Gastrocnemius medialis (tissue), 4 donors: ENCODE measurements around the gene SGPL1. TPM values are rescaled to one million over a fixed set of nuclear protein-coding genes. Genes with fewer than 3 reads are reported as not detected.
"Not testable (repeated sequence)": the region's sequence is repeated elsewhere in the genome, so short reads cannot be mapped to it uniquely, and the experiment has no call there.

Source experiments
- ATAC-seq, 2 donors: fragments of 150-250 bp; one replicate each; pipeline ENCODE4 v1.9.1; 2016
- DNase-seq, 2 donors: peaks; one replicate each; pipeline ENCODE4 v3.0.0-alpha.2; 2019
- H3K27ac ChIP-seq, 4 donors: fragments of 200-600 bp; sonication (generic); 1 replicate in 1 of 4; 2 replicates in 3 of 4; pipeline ENCODE4 v1.5.1; 2016 to 2018; ENCODE audit warnings: mild to moderate bottlenecking in 2 of 4, moderate library complexity in 1 of 4
- H3K27me3 ChIP-seq, 3 donors: fragments of 200-600 bp; sonication (generic) in 2 of 3; 1 replicate in 1 of 3; 2 replicates in 2 of 3; pipeline versions ENCODE4 v1.5.1 to v1.6.0; 2016 to 2019; ENCODE audit warnings: mild to moderate bottlenecking in 1 of 3, moderate library complexity in 1 of 3
- H3K36me3 ChIP-seq, 2 donors: fragments of 200-600 bp; sonication (generic) in 1 of 2; one replicate each; pipeline ENCODE4 v1.5.1; 2017 to 2018
- H3K4me1 ChIP-seq, 2 donors: fragments of 200-600 bp; sonication (generic) in 1 of 2; one replicate each; pipeline ENCODE4 v1.5.1; 2016 to 2017; ENCODE audit warnings: mild to moderate bottlenecking in 2 of 2
- H3K4me3 ChIP-seq, 4 donors: fragments of 200-600 bp; sonication (generic) in 3 of 4; 1 replicate in 1 of 4; 2 replicates in 3 of 4; pipeline ENCODE4 v1.5.1; 2016 to 2019; ENCODE audit warnings: mild to moderate bottlenecking in 2 of 4
- H3K9me3 ChIP-seq, 3 donors: fragments of 200-600 bp; sonication (generic) in 2 of 3; 1 replicate in 1 of 3; 2 replicates in 2 of 3; pipeline ENCODE4 v1.5.1; 2016 to 2019
- CTCF ChIP-seq, 5 experiments: fragments of 450-650 bp in 3 of 5; fragments of 200-600 bp in 2 of 5; sonication (generic) in 2 of 5; IDR thresholded peaks in 4 of 5; conservative IDR thresholded peaks in 1 of 5; 1 replicate in 4 of 5; 2 replicates in 1 of 5; pipeline ENCODE4 v1.5.1; 2016 to 2019; ENCODE audit warnings: antibody characterized with exemption in 5 of 5, mild to moderate bottlenecking in 3 of 5, moderate library complexity in 3 of 5
- POLR2A ChIP-seq, 2 donors: fragments of 450-650 bp; IDR thresholded peaks; one replicate each; pipeline ENCODE4 v1.6.1; 2017; ENCODE audit warnings: antibody characterized with exemption in 2 of 2, mild to moderate bottlenecking in 2 of 2, moderate library complexity in 2 of 2
- in situ Hi-C, 4 donors: fragments of 200-750 bp; cut with MboI; loops; one replicate each; pipeline versions ENCODE4 v1.15.0 to v1.8.0; 2017; ENCODE audit warnings: low sequenced_read_pairs in 4 of 4
- intact Hi-C: fragments of 100-400 bp; cut with DNase I; formaldehyde crosslinking; loops from one replicate; pipeline ENCODE4 v1.15.1; 2023; ENCODE audit warnings: low total_unique reads
- total RNA-seq, 4 donors: library from RNA; depleted of rRNA; stranded (reverse); fragments of >200 nt; gene quantifications; one replicate each; pipeline versions ENCODE4 v1.1.0 to v1.2.3, GENCODE V29; 2016

SGPL1 gene
- total RNA-seq, 4 donors from 2014 or later = 6.5 to 17.1 (median 11.3) TPM

GRCh38 chr10:70856454-70856853, 40.7 kb downstream of the SGPL1 start:
- H3K27ac ChIP-seq = no peak overlapping the region
- intact Hi-C loops (no loop called here), in situ Hi-C loops (no loop called here)
- H3K36me3 ChIP-seq = peaks cover 2 to 56% of the 10 kb centered on the region in 2 donors
- H3K4me3 ChIP-seq = no peak overlapping the region
- no peaks in the 10 kb centered on the region for H3K4me1 ChIP-seq
- ATAC-seq (no peak), DNase-seq (no peak)
- TF ChIP-seq CTCF (IDR thresholded peaks at IDR 0.05 in 4 of 5, conservative IDR thresholded peaks at IDR 0.05 in 1 of 5) (no peak), POLR2A (IDR thresholded peaks at IDR 0.05) (no peak)
- H3K27me3 ChIP-seq = no peaks in the 10 kb centered on the region
- H3K9me3 ChIP-seq = no peaks in the 10 kb centered on the region

GRCh38 chr10:70858759-70859158, 43.0 kb downstream of the SGPL1 start:
- Histone ChIP-seq H3K4me3 (no peak overlapping the region), H3K9me3 (no peaks in the 10 kb centered on the region), H3K27ac (no peak overlapping the region), H3K36me3 (peaks cover 2 to 60% of the 10 kb centered on the region in 2 donors), H3K27me3 (no peaks in the 10 kb centered on the region), H3K4me1 (no peaks in the 10 kb centered on the region)
- in situ Hi-C loops = no loop called here
- no peak for ATAC-seq
- intact Hi-C loops = no loop called here
- TF ChIP-seq POLR2A (IDR thresholded peaks at IDR 0.05) (no peak), CTCF (IDR thresholded peaks at IDR 0.05 in 4 of 5, conservative IDR thresholded peaks at IDR 0.05 in 1 of 5) (no peak)
- DNase-seq = no peak

- H3K27me3 ChIP-seq, in situ Hi-C loops, DNase-seq, H3K4me3 ChIP-seq, H3K27ac ChIP-seq, ATAC-seq, H3K9me3 ChIP-seq, H3K4me1 ChIP-seq, intact Hi-C loops: not testable (repeated sequence)
- peaks cover 0 to 44% of the 10 kb centered on the region in 2 donors for H3K36me3 ChIP-seq
These were observed 45.9 kb downstream of the SGPL1 start for GRCh38 chr10:70861495-70862197.

GRCh38 chr10:70863470-70864160, 47.9 kb downstream of the SGPL1 start:
- no peak for TF ChIP-seq POLR2A (IDR thresholded peaks at IDR 0.05)
- no peak for TF ChIP-seq CTCF (IDR thresholded peaks at IDR 0.05 in 4 of 5, conservative IDR thresholded peaks at IDR 0.05 in 1 of 5)
- H3K4me3 ChIP-seq = no peak overlapping the region
- in situ Hi-C loops = no loop called here
- no peaks in the 10 kb centered on the region for H3K9me3 ChIP-seq
- ATAC-seq (no peak), DNase-seq (no peak)
- H3K4me1 ChIP-seq = no peaks in the 10 kb centered on the region
- intact Hi-C loops = no loop called here
- H3K36me3 ChIP-seq = peaks cover 0 to 27% of the 10 kb centered on the region in 2 donors
- H3K27me3 ChIP-seq = no peaks in the 10 kb centered on the region
- no peak overlapping the region for H3K27ac ChIP-seq

DNA sequence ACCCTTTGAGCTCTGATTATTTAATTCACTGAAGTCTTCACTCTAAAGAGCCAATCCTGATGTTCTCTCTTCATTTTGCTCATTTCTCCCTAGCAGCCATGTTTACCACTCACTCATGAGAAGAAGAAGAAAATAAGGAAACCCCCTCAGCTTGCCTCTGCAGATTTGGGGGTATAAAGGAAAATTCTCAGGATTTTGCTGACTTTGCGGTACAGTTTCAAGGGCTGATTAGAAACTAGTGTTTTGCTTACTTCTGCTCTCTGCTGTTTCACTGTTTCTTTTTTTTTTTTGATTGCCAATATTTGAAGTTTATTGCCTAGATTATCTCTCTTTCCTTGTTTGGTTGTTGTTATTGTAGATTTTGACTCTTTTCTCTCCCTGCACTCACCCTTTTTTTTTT, 49.2 kb downstream of the SGPL1 start:
- no peak overlapping the region for H3K4me3 ChIP-seq
- no peaks in the 10 kb centered on the region for H3K4me1 ChIP-seq
- TF ChIP-seq CTCF (IDR thresholded peaks at IDR 0.05 in 4 of 5, conservative IDR thresholded peaks at IDR 0.05 in 1 of 5) (no peak), POLR2A (IDR thresholded peaks at IDR 0.05) (no peak)
- intact Hi-C loops (no loop called here), in situ Hi-C loops (no loop called here)
- no peak for DNase-seq
- H3K9me3 ChIP-seq = no peaks in the 10 kb centered on the region
- no peak overlapping the region for H3K27ac ChIP-seq
- ATAC-seq = no peak
- H3K27me3 ChIP-seq = no peaks in the 10 kb centered on the region
- H3K36me3 ChIP-seq = peaks cover 0 to 21% of the 10 kb centered on the region in 2 donors
